Osteocyte (in vitro differentiated cells): Measurements from ENCODE around the gene NFIC. TPM values are rescaled to one million over a fixed set of nuclear protein-coding genes. Genes with fewer than 3 reads are reported as not detected.
"Not testable (repeated sequence)": the region's sequence is repeated elsewhere in the genome, so short reads cannot be mapped to it uniquely, and the experiment has no call there.

Source experiments
- DNase-seq: peaks from one replicate; pipeline ENCODE4 v3.0.0; 2021; ENCODE audit warnings: mixed read lengths; ENCODE audit not compliant: unreplicated experiment; ENCODE audit errors: extremely low spot score
- H3K27ac Mint-ChIP-seq: one replicate; pipeline ENCODE4 v1.8.0; 2021; ENCODE audit warnings: mild to moderate bottlenecking, mixed read lengths; ENCODE audit not compliant: unreplicated experiment
- H3K27me3 Mint-ChIP-seq: one replicate; pipeline ENCODE4 v1.8.0; 2021; ENCODE audit warnings: mixed read lengths; ENCODE audit not compliant: unreplicated experiment
- H3K36me3 Mint-ChIP-seq: one replicate; pipeline ENCODE4 v1.8.0; 2021; ENCODE audit warnings: mixed read lengths; ENCODE audit not compliant: unreplicated experiment
- H3K4me1 Mint-ChIP-seq: one replicate; pipeline ENCODE4 v1.8.0; 2021; ENCODE audit warnings: mixed read lengths; ENCODE audit not compliant: unreplicated experiment
- H3K4me3 Mint-ChIP-seq: one replicate; pipeline ENCODE4 v1.8.0; 2021; ENCODE audit warnings: mild to moderate bottlenecking, moderate library complexity, mixed read lengths; ENCODE audit not compliant: unreplicated experiment
- H3K9me3 Mint-ChIP-seq: one replicate; pipeline ENCODE4 v1.8.0; 2021; ENCODE audit warnings: mixed read lengths; ENCODE audit not compliant: unreplicated experiment
- CTCF ChIP-seq: fragments of 200-600 bp; sonication (generic); IDR thresholded peaks from 2 replicates; pipeline ENCODE4 v1.5.0; 2021; ENCODE audit warnings: antibody characterized with exemption, mild to moderate bottlenecking, moderate library complexity
- total RNA-seq: library from RNA; stranded (reverse); gene quantifications from 2 replicates; pipeline ENCODE4 v1.2.1, GENCODE V29; 2021

NFIC gene
- total RNA-seq, 1 donor from 2014 or later = 63.8 TPM

GRCh38 chr19:3325451-3325850 is 40.9 kb upstream of the NFIC start:
- peaks cover 14% of the 10 kb centered on the region for H3K27me3 Mint-ChIP-seq
- H3K4me3 Mint-ChIP-seq = no peak overlapping the region
- no peak for DNase-seq
- no peak overlapping the region for H3K27ac Mint-ChIP-seq
- H3K4me1 Mint-ChIP-seq = peaks cover 1% of the 10 kb centered on the region
- H3K9me3 Mint-ChIP-seq = no peaks in the 10 kb centered on the region
- TF ChIP-seq CTCF = no peak
- H3K36me3 Mint-ChIP-seq = no peaks in the 10 kb centered on the region

- H3K27ac Mint-ChIP-seq = no peak overlapping the region
- H3K36me3 Mint-ChIP-seq = no peaks in the 10 kb centered on the region
- H3K27me3 Mint-ChIP-seq = peaks cover 9% of the 10 kb centered on the region
- no peak for TF ChIP-seq CTCF
- no peaks in the 10 kb centered on the region for H3K9me3 Mint-ChIP-seq
- no peak for DNase-seq
- peaks cover 3% of the 10 kb centered on the region for H3K4me1 Mint-ChIP-seq
- no peak overlapping the region for H3K4me3 Mint-ChIP-seq
These were observed 37.6 kb upstream of the NFIC start for GRCh38 chr19:3328743-3329142.

- no peak for DNase-seq
- Mint-ChIP-seq H3K27me3 (peaks cover 9% of the 10 kb centered on the region), H3K36me3 (no peaks in the 10 kb centered on the region), H3K27ac (no peak overlapping the region), H3K4me1 (peaks cover 7% of the 10 kb centered on the region), H3K9me3 (no peaks in the 10 kb centered on the region), H3K4me3 (no peak overlapping the region)
- TF ChIP-seq CTCF = no peak
These were observed 36.3 kb upstream of the NFIC start for GRCh38 chr19:3330047-3330446.

GRCh38 chr19:3332232-3332631 is 34.2 kb upstream of the NFIC start:
- not testable (repeated sequence) for H3K27me3 Mint-ChIP-seq, DNase-seq
- H3K4me1 Mint-ChIP-seq = peaks cover 27% of the 10 kb centered on the region

GRCh38 chr19:3333020-3333583 is 33.3 kb upstream of the NFIC start:
- Mint-ChIP-seq H3K36me3 (no peaks in the 10 kb centered on the region), H3K9me3 (no peaks in the 10 kb centered on the region), H3K27me3 (peaks cover 9% of the 10 kb centered on the region), H3K4me1 (peaks cover 30% of the 10 kb centered on the region), H3K4me3 (no peak overlapping the region), H3K27ac (no peak overlapping the region)
- TF ChIP-seq CTCF = no peak
- no peak for DNase-seq

More at GRCh38 chr19:3332232-3332631, 34.2 kb upstream of the NFIC start:
- H3K27ac Mint-ChIP-seq, H3K36me3 Mint-ChIP-seq, H3K4me3 Mint-ChIP-seq, H3K9me3 Mint-ChIP-seq: not testable (repeated sequence)

- Mint-ChIP-seq H3K4me3 (no peak overlapping the region), H3K36me3 (no peaks in the 10 kb centered on the region), H3K9me3 (no peaks in the 10 kb centered on the region), H3K27me3 (peaks cover 9% of the 10 kb centered on the region), H3K27ac (no peak overlapping the region), H3K4me1 (peaks cover 32% of the 10 kb centered on the region)
- DNase-seq = no peak
- no peak for TF ChIP-seq CTCF
These were observed 32.7 kb upstream of the NFIC start for GRCh38 chr19:3333662-3334061.

GRCh38 chr19:3334749-3335430 is 31.5 kb upstream of the NFIC start:
- H3K4me3 Mint-ChIP-seq, DNase-seq, H3K9me3 Mint-ChIP-seq, H3K27me3 Mint-ChIP-seq, H3K36me3 Mint-ChIP-seq, H3K27ac Mint-ChIP-seq: not testable (repeated sequence)
- peaks cover 34% of the 10 kb centered on the region for H3K4me1 Mint-ChIP-seq
